Activated T-cell treated with anti-CD3 and anti-CD28 coated beads, Interleukin-2, amount 50 U/mL, for 72 hours (primary cell): Measurements from ENCODE around the gene RIPOR2. TPM values are rescaled to one million over a fixed set of nuclear protein-coding genes. Genes with fewer than 3 reads are reported as not detected.

Source experiments
- ATAC-seq, 2 donors: fragments of 150-1000 bp; cut with Tn5 transposase; replicated peaks in 1 of 2; 2 replicates each; pipeline ENCODE4 v1.10.0; 2021; ENCODE audit warnings: moderate library complexity in 2 of 2, mild to moderate bottlenecking in 1 of 2
- DNase-seq, 2 donors: peaks; one replicate each; pipeline ENCODE4 v3.0.0; 2021 to 2022; ENCODE audit warnings: mixed read lengths in 1 of 2
- H3K27ac Mint-ChIP-seq: one replicate; pipeline ENCODE4 v1.8.0; 2022; ENCODE audit warnings: mild to moderate bottlenecking, moderate library complexity, mixed read lengths
- H3K27me3 Mint-ChIP-seq: one replicate; pipeline ENCODE4 v1.8.0; 2022; ENCODE audit warnings: low read depth, mixed read lengths
- H3K36me3 Mint-ChIP-seq, 2 donors: one replicate each; pipeline ENCODE4 v1.8.0; 2022; ENCODE audit warnings: mixed read lengths in 2 of 2, mild to moderate bottlenecking in 1 of 2; ENCODE audit not compliant: insufficient read depth in 2 of 2
- H3K4me1 Mint-ChIP-seq: one replicate; pipeline ENCODE4 v1.8.0; 2022; ENCODE audit warnings: low read depth, mixed read lengths
- H3K4me3 Mint-ChIP-seq, 2 donors: one replicate each; pipeline ENCODE4 v1.8.0; 2022; ENCODE audit warnings: mild to moderate bottlenecking in 2 of 2, mixed read lengths in 2 of 2, moderate library complexity in 2 of 2
- H3K9me3 Mint-ChIP-seq, 2 donors: one replicate each; pipeline ENCODE4 v1.8.0; 2022; ENCODE audit warnings: mixed read lengths in 2 of 2
- total RNA-seq, 2 donors: library from RNA; stranded (reverse); gene quantifications; one replicate each; pipeline ENCODE4 v1.2.3, GENCODE V29; 2022

Gene RIPOR2
- total RNA-seq, 2 donors from 2014 or later = 67.0 to 69.7 TPM

GRCh38 chr6:24802271-24803059 lies 133.3 kb downstream of the RIPOR2 start:
- H3K27me3 Mint-ChIP-seq = no peaks in the 10 kb centered on the region
- H3K36me3 Mint-ChIP-seq = peaks cover 2 to 12% of the 10 kb centered on the region in 2 donors
- peaks cover 11% of the 10 kb centered on the region for H3K4me1 Mint-ChIP-seq
- peaks cover 0 to 1% of the 10 kb centered on the region in 2 donors for H3K9me3 Mint-ChIP-seq
- DNase-seq = no peak
- H3K27ac Mint-ChIP-seq = peak overlapping the region; percentile 16
- ATAC-seq = no peak
- no peak overlapping the region for H3K4me3 Mint-ChIP-seq

GRCh38 chr6:24799541-24799915 lies 136.2 kb downstream of the RIPOR2 start:
- DNase-seq (no peak), ATAC-seq (no peak)
- peaks cover 19% of the 10 kb centered on the region for H3K4me1 Mint-ChIP-seq
- H3K27ac Mint-ChIP-seq = peak overlapping the region; percentile 3
- H3K36me3 Mint-ChIP-seq = peaks cover 2 to 4% of the 10 kb centered on the region in 2 donors
- H3K4me3 Mint-ChIP-seq = no peak overlapping the region
- no peaks in the 10 kb centered on the region for H3K27me3 Mint-ChIP-seq
- peaks cover 0 to 3% of the 10 kb centered on the region in 2 donors for H3K9me3 Mint-ChIP-seq

GRCh38 chr6:24798740-24799540 lies 136.8 kb downstream of the RIPOR2 start, which contains the start of gene ARMH2:
ARMH2 (minus strand) TSS chr6:24798917; CDS start chr6:24798857, 60 bp downstream.
- Mint-ChIP-seq H3K36me3 (peaks cover 2 to 4% of the 10 kb centered on the region in 2 donors), H3K4me3 (no peak within 1 kb of the TSS), H3K27ac (peak within 1 kb of the TSS; percentile 3), H3K27me3 (no peaks in the 10 kb centered on the region), H3K9me3 (peaks cover 0 to 3% of the 10 kb centered on the region in 2 donors), H3K4me1 (peaks cover 19% of the 10 kb centered on the region)
- DNase-seq (no peak), ATAC-seq (no peak)

GRCh38 chr6:24797596-24798216 lies 138.1 kb downstream of the RIPOR2 start:
- H3K4me1 Mint-ChIP-seq = peaks cover 19% of the 10 kb centered on the region
- peaks cover 0 to 3% of the 10 kb centered on the region in 2 donors for H3K9me3 Mint-ChIP-seq
- ATAC-seq = no peak
- H3K36me3 Mint-ChIP-seq = peaks cover 0 to 2% of the 10 kb centered on the region in 2 donors
- no peak overlapping the region for H3K4me3 Mint-ChIP-seq
- no peaks in the 10 kb centered on the region for H3K27me3 Mint-ChIP-seq
- no peak overlapping the region for H3K27ac Mint-ChIP-seq
- DNase-seq = no peak

GRCh38 chr6:24796616-24797290 lies 139.0 kb downstream of the RIPOR2 start:
- Mint-ChIP-seq H3K27me3 (no peaks in the 10 kb centered on the region), H3K9me3 (peaks cover 0 to 3% of the 10 kb centered on the region in 2 donors), H3K4me3 (no peak overlapping the region), H3K27ac (no peak overlapping the region), H3K4me1 (peaks cover 19% of the 10 kb centered on the region), H3K36me3 (peaks cover 0 to 2% of the 10 kb centered on the region in 2 donors)
- DNase-seq (no peak), ATAC-seq (no peak)

GRCh38 chr6:24795106-24795505 lies 140.7 kb downstream of the RIPOR2 start:
- DNase-seq = no peak
- Mint-ChIP-seq H3K27ac (peak overlapping the region; percentile 48), H3K36me3 (no peaks in the 10 kb centered on the region), H3K4me3 (no peak overlapping the region), H3K27me3 (no peaks in the 10 kb centered on the region), H3K4me1 (peaks cover 19% of the 10 kb centered on the region), H3K9me3 (peaks cover 0 to 2% of the 10 kb centered on the region in 2 donors)
- ATAC-seq = no peak

- Mint-ChIP-seq H3K4me3 (no peak overlapping the region), H3K27me3 (no peaks in the 10 kb centered on the region), H3K4me1 (peaks cover 24% of the 10 kb centered on the region)
These were observed 147.6 kb downstream of the RIPOR2 start for GRCh38 chr6:24788031-24788665.

GRCh38 chr6:24780206-24780605 lies 155.6 kb downstream of the RIPOR2 start:
- Mint-ChIP-seq H3K27me3 (no peaks in the 10 kb centered on the region), H3K27ac (no peak overlapping the region), H3K36me3 (peaks cover 25 to 63% of the 10 kb centered on the region in 2 donors), H3K9me3 (no peaks in the 10 kb centered on the region), H3K4me3 (no peak overlapping the region), H3K4me1 (peaks cover 45% of the 10 kb centered on the region)
- DNase-seq (no peak), ATAC-seq (no peak)

More at GRCh38 chr6:24788031-24788665, 147.6 kb downstream of the RIPOR2 start:
- H3K9me3 Mint-ChIP-seq = no peaks in the 10 kb centered on the region
- peaks cover 7 to 34% of the 10 kb centered on the region in 2 donors for H3K36me3 Mint-ChIP-seq
- H3K27ac Mint-ChIP-seq = peak overlapping the region; percentile 94
- peak; percentile 52 to 61 for ATAC-seq
- DNase-seq = no peak

GRCh38 chr6:24779416-24780016 lies 156.2 kb downstream of the RIPOR2 start:
- Mint-ChIP-seq H3K27me3 (no peaks in the 10 kb centered on the region), H3K36me3 (peaks cover 23 to 59% of the 10 kb centered on the region in 2 donors), H3K9me3 (no peaks in the 10 kb centered on the region), H3K27ac (peak overlapping the region; percentile 27), H3K4me3 (peak overlapping the region in 1 of 2 donors; percentile 40), H3K4me1 (peaks cover 43% of the 10 kb centered on the region)
- DNase-seq = no peak
- no peak for ATAC-seq

- Mint-ChIP-seq H3K9me3 (no peaks in the 10 kb centered on the region), H3K27ac (no peak overlapping the region), H3K27me3 (no peaks in the 10 kb centered on the region), H3K4me3 (peak overlapping the region; percentile 40 to 62), H3K36me3 (peaks cover 23 to 55% of the 10 kb centered on the region in 2 donors), H3K4me1 (peaks cover 43% of the 10 kb centered on the region)
- DNase-seq (no peak), ATAC-seq (no peak)
These were observed 156.9 kb downstream of the RIPOR2 start for GRCh38 chr6:24778878-24779277.

GRCh38 chr6:24778121-24778520 lies 157.6 kb downstream of the RIPOR2 start:
- peak overlapping the region; percentile 42 for H3K27ac Mint-ChIP-seq
- no peaks in the 10 kb centered on the region for H3K9me3 Mint-ChIP-seq
- peaks cover 23 to 49% of the 10 kb centered on the region in 2 donors for H3K36me3 Mint-ChIP-seq
- ATAC-seq = no peak
- no peaks in the 10 kb centered on the region for H3K27me3 Mint-ChIP-seq
- no peak for DNase-seq
- H3K4me3 Mint-ChIP-seq = peak overlapping the region; percentile 78 to 96
- H3K4me1 Mint-ChIP-seq = peaks cover 43% of the 10 kb centered on the region

GRCh38 chr6:24777227-24777626 lies 158.5 kb downstream of the RIPOR2 start:
- H3K4me3 Mint-ChIP-seq = peak overlapping the region; percentile 78 to 96
- no peak overlapping the region for H3K27ac Mint-ChIP-seq
- H3K36me3 Mint-ChIP-seq = peaks cover 19 to 41% of the 10 kb centered on the region in 2 donors
- ATAC-seq (no peak), DNase-seq (no peak)
- H3K27me3 Mint-ChIP-seq = no peaks in the 10 kb centered on the region
- H3K4me1 Mint-ChIP-seq = peaks cover 40% of the 10 kb centered on the region
- H3K9me3 Mint-ChIP-seq = no peaks in the 10 kb centered on the region
